Vagina (tissue), 2 donors: ENCODE measurements around the gene TMEM25.

Source experiments
- POLR2AphosphoS5 ChIP-seq, 2 donors: sonication (generic); formaldehyde crosslinking; IDR thresholded peaks; one replicate each; pipeline ENCODE4 v1.9.0; 2017; ENCODE audit warnings: antibody characterized with exemption in 2 of 2, mild to moderate bottlenecking in 2 of 2, low read depth in 1 of 2; ENCODE audit not compliant: insufficient read depth in 1 of 2
- TF ChIP-seq, protein P1 (sequence below), 3 experiments: fragments of 450-650 bp in 2 of 3; fragments of 200-600 bp in 1 of 3; sonication (generic) in 1 of 3; IDR thresholded peaks; one replicate each; pipeline ENCODE4 v1.5.1; 2017 to 2019; ENCODE audit warnings: antibody characterized with exemption in 3 of 3, mild to moderate bottlenecking in 2 of 3, moderate library complexity in 2 of 3

- TF ChIP-seq, protein P1, sequence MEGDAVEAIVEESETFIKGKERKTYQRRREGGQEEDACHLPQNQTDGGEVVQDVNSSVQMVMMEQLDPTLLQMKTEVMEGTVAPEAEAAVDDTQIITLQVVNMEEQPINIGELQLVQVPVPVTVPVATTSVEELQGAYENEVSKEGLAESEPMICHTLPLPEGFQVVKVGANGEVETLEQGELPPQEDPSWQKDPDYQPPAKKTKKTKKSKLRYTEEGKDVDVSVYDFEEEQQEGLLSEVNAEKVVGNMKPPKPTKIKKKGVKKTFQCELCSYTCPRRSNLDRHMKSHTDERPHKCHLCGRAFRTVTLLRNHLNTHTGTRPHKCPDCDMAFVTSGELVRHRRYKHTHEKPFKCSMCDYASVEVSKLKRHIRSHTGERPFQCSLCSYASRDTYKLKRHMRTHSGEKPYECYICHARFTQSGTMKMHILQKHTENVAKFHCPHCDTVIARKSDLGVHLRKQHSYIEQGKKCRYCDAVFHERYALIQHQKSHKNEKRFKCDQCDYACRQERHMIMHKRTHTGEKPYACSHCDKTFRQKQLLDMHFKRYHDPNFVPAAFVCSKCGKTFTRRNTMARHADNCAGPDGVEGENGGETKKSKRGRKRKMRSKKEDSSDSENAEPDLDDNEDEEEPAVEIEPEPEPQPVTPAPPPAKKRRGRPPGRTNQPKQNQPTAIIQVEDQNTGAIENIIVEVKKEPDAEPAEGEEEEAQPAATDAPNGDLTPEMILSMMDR (IDR thresholded peaks at IDR 0.05) = no peak
- TF ChIP-seq POLR2AphosphoS5 (IDR thresholded peaks at IDR 0.05; ENCODE audit: insufficient read depth in 1 of 2, low read depth in 1 of 2) = no peak
Observed at GRCh38 chr11:118514103-118514502, 16.9 kb upstream of the TMEM25 start.
